Activated CD4-positive, alpha-beta T cell treated with anti-CD3 and anti-CD28 coated beads, Interleukin-2, amount 50 U/mL, for 24 hours (primary cell): Measurements from ENCODE around the gene TNS3.

Source experiments
- DNase-seq, 2 donors: peaks; one replicate each; pipeline ENCODE4 v3.0.0-alpha.2; 2020; ENCODE audit warnings: low read depth in 1 of 2, low spot score in 1 of 2

The TNS3 gene

GRCh38 chr7:47295606-47296005, 286.3 kb downstream of the TNS3 start:
- no peak for DNase-seq

GRCh38 chr7:47294556-47295222, 287.2 kb downstream of the TNS3 start:
- DNase-seq: no peak

GRCh38 chr7:47293884-47294555, 287.9 kb downstream of the TNS3 start:
- no peak for DNase-seq

- no peak for DNase-seq
These were observed 289.0 kb downstream of the TNS3 start for GRCh38 chr7:47292832-47293309.

GRCh38 chr7:47291461-47292081, 290.3 kb downstream of the TNS3 start:
- DNase-seq: no peak

GRCh38 chr7:47290867-47291266, 291.0 kb downstream of the TNS3 start:
- DNase-seq: no peak

- no peak for DNase-seq
These were observed 291.4 kb downstream of the TNS3 start for GRCh38 chr7:47290466-47290865.

- no peak for DNase-seq
These were observed 293.9 kb downstream of the TNS3 start for GRCh38 chr7:47288060-47288459.

- DNase-seq: no peak
These were observed 295.9 kb downstream of the TNS3 start for GRCh38 chr7:47285860-47286491.

GRCh38 chr7:47284691-47285635, 296.9 kb downstream of the TNS3 start:
- no peak for DNase-seq

GRCh38 chr7:47283497-47284131, 298.3 kb downstream of the TNS3 start:
- no peak for DNase-seq

GRCh38 chr7:47282790-47283496, 299.0 kb downstream of the TNS3 start:
- no peak for DNase-seq

GRCh38 chr7:47281966-47282643, 299.8 kb downstream of the TNS3 start:
- DNase-seq: no peak

- no peak for DNase-seq
These were observed 300.8 kb downstream of the TNS3 start for GRCh38 chr7:47281161-47281560.

GRCh38 chr7:47280114-47280513, 301.8 kb downstream of the TNS3 start:
- no peak for DNase-seq

GRCh38 chr7:47278043-47278442, 303.9 kb downstream of the TNS3 start:
- DNase-seq: no peak

- DNase-seq: no peak
These were observed 304.6 kb downstream of the TNS3 start for GRCh38 chr7:47277321-47277781.

GRCh38 chr7:47273974-47274766, 307.7 kb downstream of the TNS3 start:
- DNase-seq: no peak
